HCT116 (cell line): ENCODE data around the gene WDR43. TPM values are rescaled to one million over a fixed set of nuclear protein-coding genes. Genes with fewer than 3 reads are reported as not detected.

Source experiments
- ATAC-seq: fragments of 200-7000 bp; cut with Tn5 transposase; 2 replicates; pipeline ENCODE4 v1.9.1; 2020; ENCODE audit warnings: mild to moderate bottlenecking, moderate library complexity
- BruUV-seq: library from RNA; stranded (reverse); fragments of 400-500 nt; replicated peaks from 2 replicates; lab custom pipeline; 2021; lab: Mats Ljungman, UMichigan
- CTCF ChIA-PET: fragments of 300-600 bp; sonication (Branson Sonifier 250); formaldehyde crosslinking; loops from one replicate; lab custom pipeline; 2021; ENCODE audit warnings: antibody characterized with exemption; lab: Charles Lee
- POLR2A ChIA-PET: fragments of 300-600, 350-600 bp; sonication (Branson Sonifier 250); formaldehyde crosslinking; loops from one replicate; lab custom pipeline; 2021; ENCODE audit warnings: antibody characterized with exemption; lab: Charles Lee
- RAD21 ChIA-PET, 2 experiments: fragments of 300-600 bp; sonication (Branson Sonifier 250); formaldehyde crosslinking; loops; one replicate each; lab custom pipeline; 2023; ENCODE audit warnings: low total read pairs in 2 of 2; ENCODE audit not compliant: uncharacterized antibody in 2 of 2, unreplicated experiment in 2 of 2, low non-redundant PET in 1 of 2; lab: Charles Lee
- DNase-seq: peaks from one replicate; pipeline ENCODE4 v3.0.0-alpha.2; 2010; ENCODE audit warnings: low read depth, low spot score
- H2AFZ ChIP-seq: fragments of 200-600 bp; shearing (Covaris generic), sonication (generic); 2 replicates; pipeline ENCODE4 v1.6.1; 2017; ENCODE audit warnings: low read depth, mixed run types, mixed read lengths, antibody characterized with exemption, low read length; ENCODE audit not compliant: poor library complexity, severe bottlenecking
- H3K27ac ChIP-seq: 2 replicates; pipeline ENCODE4 v1.5.1; 2012; ENCODE audit warnings: low read depth, low read length
- H3K27me3 ChIP-seq: fragments of 200-600 bp; sonication (generic); 2 replicates; pipeline ENCODE4 v1.6.1; 2016; ENCODE audit warnings: mixed run types, low read length, mixed read lengths; ENCODE audit not compliant: insufficient read depth
- H3K36me3 ChIP-seq, 2 experiments: fragments of 200-500 bp in 1 of 2; fragments of 200-600 bp in 1 of 2; sonication (Bioruptor generic) in 1 of 2; sonication (generic) in 1 of 2; 2 replicates each; pipeline versions ENCODE4 v1.5.1 to v1.6.1; 2014 to 2016; ENCODE audit warnings: low read length in 2 of 2, inconsistent platforms in 1 of 2, mixed read lengths in 1 of 2, mixed run types in 1 of 2; ENCODE audit not compliant: insufficient read depth in 2 of 2, control insufficient read depth in 1 of 2
- H3K4me1 ChIP-seq, 2 experiments: fragments of 200-600 bp in 1 of 2; sonication (generic) in 1 of 2; 2 replicates each; pipeline versions ENCODE4 v1.5.1 to v1.6.1; 2012 to 2017; ENCODE audit warnings: low read length in 2 of 2, inconsistent platforms in 1 of 2, mild to moderate bottlenecking in 1 of 2, mixed read lengths in 1 of 2, mixed run types in 1 of 2, moderate library complexity in 1 of 2; ENCODE audit not compliant: insufficient read depth in 2 of 2, control insufficient read depth in 1 of 2
- H3K4me2 ChIP-seq: fragments of 200-600 bp; sonication (generic); 2 replicates; pipeline ENCODE4 v1.6.1; 2017; ENCODE audit warnings: mixed run types, low read length, mixed read lengths
- H3K4me3 ChIP-seq, 2 experiments: fragments of 200-600 bp in 1 of 2; sonication (generic) in 1 of 2; replicated peaks in 1 of 2; 2 replicates each; pipeline ENCODE4 v1.5.1; 2011 to 2016; ENCODE audit warnings: low read length in 2 of 2, control low read depth in 1 of 2, low read depth in 1 of 2, mild to moderate bottlenecking in 1 of 2, mixed read lengths in 1 of 2, mixed run types in 1 of 2
- H3K79me2 ChIP-seq: fragments of 200-600 bp; sonication (generic); 2 replicates; pipeline ENCODE4 v1.6.1; 2017; ENCODE audit warnings: mild to moderate bottlenecking, mixed run types, low read length, moderate library complexity, mixed read lengths; ENCODE audit not compliant: insufficient read depth
- H3K9ac ChIP-seq: fragments of 200-600 bp; sonication (generic); 2 replicates; pipeline ENCODE4 v1.6.1; 2016; ENCODE audit warnings: low read length, mixed read lengths
- H3K9me2 ChIP-seq: fragments of 200-600 bp; sonication (generic), shearing (Covaris generic); 2 replicates; pipeline ENCODE4 v1.6.1; 2017; ENCODE audit warnings: mixed run types, mild to moderate bottlenecking, moderate library complexity; ENCODE audit not compliant: insufficient read depth
- H3K9me3 ChIP-seq, 2 experiments: fragments of 200-500 bp in 1 of 2; fragments of 200-600 bp in 1 of 2; sonication (Bioruptor generic) in 1 of 2; sonication (generic) in 1 of 2; 2 replicates each; pipeline ENCODE4 v1.6.1; 2014 to 2017; ENCODE audit warnings: low read length in 2 of 2, mixed read lengths in 2 of 2, inconsistent platforms in 1 of 2, low read depth in 1 of 2, mild to moderate bottlenecking in 1 of 2, mixed run types in 1 of 2, moderate library complexity in 1 of 2; ENCODE audit not compliant: control insufficient read depth in 1 of 2, insufficient read depth in 1 of 2
- H4K20me1 ChIP-seq: fragments of 200-600 bp; sonication (generic), shearing (Covaris generic); 2 replicates; pipeline ENCODE4 v1.6.1; 2017; ENCODE audit warnings: mixed run types, mild to moderate bottlenecking, moderate library complexity; ENCODE audit not compliant: insufficient read depth
- FOSL1 ChIP-seq: IDR thresholded peaks from 2 replicates; pipeline ENCODE4 v1.6.1; 2012; ENCODE audit warnings: low read depth
- JUND ChIP-seq: IDR thresholded peaks from 2 replicates; pipeline ENCODE4 v1.6.1; 2012
- POLR2A ChIP-seq: IDR thresholded peaks from 2 replicates; pipeline ENCODE4 v1.7.0; 2011; ENCODE audit warnings: borderline replicate concordance; ENCODE audit not compliant: insufficient read depth, insufficient read length; ENCODE audit errors: extremely low read depth
- POLR2AphosphoS5 ChIP-seq: IDR thresholded peaks from 2 replicates; pipeline ENCODE4 v1.6.1; 2011; ENCODE audit warnings: mild to moderate bottlenecking, low read depth, low read length, moderate library complexity
- RAD21 ChIP-seq: IDR thresholded peaks from 2 replicates; pipeline ENCODE4 v1.6.1; 2012; ENCODE audit warnings: low read depth, mild to moderate bottlenecking
- REST ChIP-seq: IDR thresholded peaks from 2 replicates; pipeline ENCODE4 v1.6.1; 2012; ENCODE audit warnings: low read depth
- TCF7L2 ChIP-seq: IDR thresholded peaks from 2 replicates; pipeline ENCODE4 v1.7.0; 2011; ENCODE audit warnings: borderline replicate concordance, inconsistent platforms; ENCODE audit not compliant: insufficient read depth, insufficient read length; ENCODE audit errors: extremely low read depth
- ZFX ChIP-seq: fragments of 450-650 bp; IDR thresholded peaks from 2 replicates; pipeline ENCODE4 v1.6.1; 2017
- intact Hi-C: fragments of 100-400 bp; cut with micrococcal nuclease; formaldehyde crosslinking; loops from 2 replicates; pipeline ENCODE4 v1.10.0; 2022
- total RNA-seq: library from RNA; stranded (reverse); gene quantifications from one replicate; pipeline ENCODE4 v1.2.1, GENCODE V29; 2021; ENCODE audit not compliant: unreplicated experiment

The WDR43 gene
- total RNA-seq, 1 experiment from 2014 or later, result 119 TPM

- TF ChIP-seq JUND (no peak), RAD21 (no peak), TCF7L2 (no peak), ZFX (no peak), FOSL1 (no peak), POLR2A (no peak)
- TF ChIP-seq, all 23 proteins: peak for 0
Observed at GRCh38 chr2:28949617-28950305, 55.3 kb downstream of the WDR43 start (continued).

DNA sequence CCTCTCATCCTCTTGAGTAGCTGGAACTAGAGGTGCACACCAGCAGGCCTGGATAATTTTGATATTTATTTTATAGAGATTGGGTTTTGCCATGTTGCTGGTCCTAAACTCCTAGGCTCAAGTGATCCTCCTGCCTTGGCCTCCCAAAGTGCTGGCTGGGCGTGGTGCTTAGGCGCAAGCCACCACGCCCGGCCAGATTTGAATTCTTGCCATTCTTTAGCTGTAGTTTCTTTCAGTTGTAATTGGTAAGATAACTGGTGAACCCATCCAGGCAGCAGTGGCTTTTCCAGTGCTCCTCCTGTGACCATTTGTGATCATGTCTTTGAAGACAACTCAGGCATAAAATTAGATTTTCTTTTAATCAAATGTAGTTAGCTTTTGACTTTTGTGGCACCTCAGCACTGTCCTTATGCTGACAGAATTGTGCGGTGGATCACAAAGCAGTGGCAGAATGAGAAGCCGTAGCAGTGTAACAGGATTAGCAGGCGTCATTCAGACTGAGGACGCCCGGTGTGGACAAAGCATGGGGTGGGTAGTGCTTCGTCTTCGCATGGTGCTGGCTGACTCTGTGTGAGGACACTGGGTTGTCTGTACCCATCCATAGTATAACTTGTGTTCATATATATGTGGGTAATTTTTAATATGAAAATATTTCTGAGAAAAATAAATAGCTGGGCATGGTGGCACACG is 56.6 kb downstream of the WDR43 start:
- no peak overlapping the region for H3K4me3 ChIP-seq

More for the DNA sequence above, 56.6 kb downstream of the WDR43 start:
- no peak overlapping the region for H2AFZ ChIP-seq
- TF ChIP-seq POLR2AphosphoS5 (peak; percentile 11; the same call in 1 of the 2 replicates), REST (no peak)
- 0 out of 4 replicates have a peak, but pooled peaks cover 0 to 4% of the 10 kb centered on the region in 2 experiments for H3K9me3 ChIP-seq
- H3K4me1 ChIP-seq, result peaks cover 0 to 24% of the 10 kb centered on the region in 2 experiments; a peak in 2 of 4 replicates
- no peak overlapping the region for H3K27ac ChIP-seq
- BruUV-seq, result no TSS peak
- ChIA-PET POLR2A (no interaction called here), RAD21 (interaction anchor here in 1 of 2 experiments (0.7 kb wide), 1 partner anchor 369 kb away, joined by 3 read pairs; no protein-coding TSS in a partner anchor), CTCF (interaction anchor here (0.6 kb wide), 1 partner anchor 395 kb away, joined by 4 read pairs; no protein-coding TSS in a partner anchor)
- peaks cover 10% of the 10 kb centered on the region; the same call in 1 of the 2 replicates for H3K79me2 ChIP-seq
- H3K4me2 ChIP-seq, result no peak overlapping the region
- no peak overlapping the region for H3K9ac ChIP-seq
- no peaks in the 10 kb centered on the region for H3K27me3 ChIP-seq
- 0 out of 2 replicates have a peak, but pooled peaks cover 3% of the 10 kb centered on the region for H3K9me2 ChIP-seq
- DNase-seq (no peak), ATAC-seq (no peak)
- intact Hi-C loops, result loop anchor here (10.0 kb wide), 2 partner anchors 354 to 386 kb away; no protein-coding TSS in a partner anchor
- H4K20me1 ChIP-seq, result peaks cover 15% of the 10 kb centered on the region; the same call in 1 of the 2 replicates
- peaks cover 27 to 35% of the 10 kb centered on the region in 2 experiments for H3K36me3 ChIP-seq
